Esophagus squamous epithelium (tissue), 4 donors: Measurements from ENCODE around the gene ARHGAP9.

ENCODE experiments used
- CTCF ChIP-seq, 6 experiments: fragments of 450-650 bp in 4 of 6; fragments of 200-600 bp in 2 of 6; sonication (generic) in 2 of 6; IDR thresholded peaks; one replicate each; pipeline ENCODE4 v1.5.1; 2016 to 2019; ENCODE audit warnings: antibody characterized with exemption in 6 of 6, mild to moderate bottlenecking in 4 of 6, moderate library complexity in 4 of 6
- POLR2A ChIP-seq, 4 donors: fragments of 450-650 bp; IDR thresholded peaks; one replicate each; pipeline ENCODE4 v1.6.1; 2017; ENCODE audit warnings: antibody characterized with exemption in 4 of 4, mild to moderate bottlenecking in 4 of 4, moderate library complexity in 3 of 4

GRCh38 chr12:57498571-57498970 lies 18.9 kb upstream of the ARHGAP9 start:
- TF ChIP-seq CTCF (IDR thresholded peaks at IDR 0.05) (no peak), POLR2A (IDR thresholded peaks at IDR 0.05) (no peak)
